Endodermal cell (in vitro differentiated cells): ENCODE measurements around the gene AP2A1. TPM values are rescaled to one million over a fixed set of nuclear protein-coding genes. Genes with fewer than 3 reads are reported as not detected.

Experiments used
- DNase-seq: peaks from one replicate; pipeline ENCODE4 v3.0.0-alpha.2; 2017
- H3K27ac ChIP-seq: 2 replicates; pipeline ENCODE4 v1.5.1; 2013; ENCODE audit warnings: mild to moderate bottlenecking, low read depth, low read length, moderate library complexity
- H3K27me3 ChIP-seq: 2 replicates; pipeline ENCODE4 v1.6.1; 2013; ENCODE audit warnings: mild to moderate bottlenecking, low read length, moderate library complexity; ENCODE audit not compliant: insufficient read depth, control insufficient read depth, poor library complexity, severe bottlenecking
- H3K36me3 ChIP-seq: 2 replicates; pipeline ENCODE4 v1.7.0; 2013; ENCODE audit warnings: mild to moderate bottlenecking, low read length, moderate library complexity; ENCODE audit not compliant: control insufficient read depth, insufficient read depth
- H3K4me1 ChIP-seq: one replicate; pipeline ENCODE4 v1.7.0; 2013; ENCODE audit warnings: low read length; ENCODE audit not compliant: control insufficient read depth, insufficient read depth
- H3K4me3 ChIP-seq: 2 replicates; pipeline ENCODE4 v1.5.1; 2013; ENCODE audit warnings: mild to moderate bottlenecking, low read length, moderate library complexity
- H3K9ac ChIP-seq: 2 replicates; pipeline ENCODE4 v1.6.1; 2013; ENCODE audit warnings: mild to moderate bottlenecking, low read length, moderate library complexity; ENCODE audit not compliant: poor library complexity, severe bottlenecking; ENCODE audit errors: extremely low read depth
- H3K9me3 ChIP-seq: 2 replicates; pipeline ENCODE4 v1.6.1; 2013; ENCODE audit warnings: mild to moderate bottlenecking, low read length, moderate library complexity; ENCODE audit not compliant: control insufficient read depth
- H3K27ac Mint-ChIP-seq: 2 replicates; pipeline ENCODE4 v1.8.0; 2020; ENCODE audit warnings: mixed read lengths
- H3K27me3 Mint-ChIP-seq: 2 replicates; pipeline ENCODE4 v1.8.0; 2021; ENCODE audit warnings: mild to moderate bottlenecking, mixed read lengths; ENCODE audit not compliant: insufficient read depth
- H3K36me3 Mint-ChIP-seq: 2 replicates; pipeline ENCODE4 v1.8.0; 2020; ENCODE audit warnings: low read depth, mixed read lengths
- H3K4me1 Mint-ChIP-seq: 2 replicates; pipeline ENCODE4 v1.8.0; 2020; ENCODE audit warnings: mixed read lengths
- H3K4me3 Mint-ChIP-seq: 2 replicates; pipeline ENCODE4 v1.8.0; 2020; ENCODE audit warnings: mild to moderate bottlenecking, moderate library complexity, mixed read lengths
- H3K9me3 Mint-ChIP-seq: 2 replicates; pipeline ENCODE4 v1.8.0; 2020; ENCODE audit warnings: mild to moderate bottlenecking, mixed read lengths
- CTCF ChIP-seq: fragments of 200-600 bp; sonication (generic); conservative IDR thresholded peaks from 2 replicates; pipeline ENCODE4 v1.5.0; 2021; ENCODE audit warnings: antibody characterized with exemption, mild to moderate bottlenecking
- WGBS, 2 experiments: methylation state at CpG; one replicate each; pipeline versions ENCODE4 v1.1.5 to v1.1.7; 2013; ENCODE audit warnings: missing lambda C conversion rate in 2 of 2, mixed read lengths in 1 of 2; ENCODE audit not compliant: insufficient coverage in 1 of 2, insufficient read length in 1 of 2; 5-methylcytosine and 5-hydroxymethylcytosine counted together
- total RNA-seq, 2 donors: library from RNA; stranded (reverse); fragmentation: NEBNext Ultra II Directional in 1 of 2; extraction: Animal tissue kit (Norgen Biotek cat#: 25700) in 1 of 2; gene quantifications; 2 replicates in 1 of 2; 3 replicates in 1 of 2; pipeline ENCODE4 v1.2.1, GENCODE V29; 2021

Gene AP2A1
- total RNA-seq, 2 donors from 2014 or later = 100 to 110 TPM

- peaks cover 34% of the 10 kb centered on the region for H3K36me3 Mint-ChIP-seq
- DNase-seq = no peak
- Histone ChIP-seq H3K4me1 (no peaks in the 10 kb centered on the region), H3K36me3 (peaks cover 29% of the 10 kb centered on the region), H3K9ac (no peak overlapping the region), H3K27me3 (no peaks in the 10 kb centered on the region), H3K9me3 (no peaks in the 10 kb centered on the region), H3K4me3 (no peak overlapping the region), H3K27ac (no peak overlapping the region)
- 92 to 93% methylated on average over 8 of the region's 8 CpGs for WGBS, 2 experiments
- no peak overlapping the region for H3K27ac Mint-ChIP-seq
- H3K4me1 Mint-ChIP-seq = no peaks in the 10 kb centered on the region
- H3K9me3 Mint-ChIP-seq = no peaks in the 10 kb centered on the region
- no peak for TF ChIP-seq CTCF
- no peak overlapping the region for H3K4me3 Mint-ChIP-seq
- no peaks in the 10 kb centered on the region for H3K27me3 Mint-ChIP-seq
These were observed 62.4 kb downstream of the AP2A1 start for GRCh38 chr19:49829200-49829599.

GRCh38 chr19:49829721-49830120 is 62.9 kb downstream of the AP2A1 start:
- no peaks in the 10 kb centered on the region for H3K4me1 Mint-ChIP-seq
- no peaks in the 10 kb centered on the region for H3K9me3 Mint-ChIP-seq
- H3K36me3 Mint-ChIP-seq = peaks cover 31% of the 10 kb centered on the region
- no peak for TF ChIP-seq CTCF
- DNase-seq = no peak
- H3K27me3 Mint-ChIP-seq = no peaks in the 10 kb centered on the region
- no peak overlapping the region for H3K27ac ChIP-seq
- H3K36me3 ChIP-seq = peaks cover 32% of the 10 kb centered on the region
- H3K9ac ChIP-seq = no peak overlapping the region
- 94 to 98% methylated on average over 16 to 18 of the region's 18 CpGs for WGBS, 2 experiments
- no peak overlapping the region for H3K4me3 Mint-ChIP-seq
- H3K27me3 ChIP-seq = no peaks in the 10 kb centered on the region
- H3K4me3 ChIP-seq = no peak overlapping the region
- H3K4me1 ChIP-seq = no peaks in the 10 kb centered on the region
- no peak overlapping the region for H3K27ac Mint-ChIP-seq
- H3K9me3 ChIP-seq = no peaks in the 10 kb centered on the region

- DNase-seq = no peak
- no peaks in the 10 kb centered on the region for H3K4me1 Mint-ChIP-seq
- WGBS, 2 experiments = 93 to 96% methylated on average over 9 to 12 of the region's 12 CpGs
- Histone ChIP-seq H3K27me3 (no peaks in the 10 kb centered on the region), H3K36me3 (peaks cover 37% of the 10 kb centered on the region), H3K9me3 (no peaks in the 10 kb centered on the region), H3K4me1 (no peaks in the 10 kb centered on the region), H3K27ac (no peak overlapping the region), H3K4me3 (no peak overlapping the region), H3K9ac (no peak overlapping the region)
- TF ChIP-seq CTCF = no peak
- no peak overlapping the region for H3K27ac Mint-ChIP-seq
- H3K9me3 Mint-ChIP-seq = no peaks in the 10 kb centered on the region
- H3K4me3 Mint-ChIP-seq = no peak overlapping the region
- peaks cover 35% of the 10 kb centered on the region for H3K36me3 Mint-ChIP-seq
- H3K27me3 Mint-ChIP-seq = no peaks in the 10 kb centered on the region
These were observed 64.0 kb downstream of the AP2A1 start for GRCh38 chr19:49830766-49831165.
